ENCODE results near the gene TMEM119.

- TF ChIP-seq CTCF (IDR thresholded peaks at IDR 0.05): no peak
- TF ChIP-seq POLR2A (IDR thresholded peaks at IDR 0.05): no peak
These were observed 44.1 kb downstream of the TMEM119 start for GRCh38 chr12:108553799-108554198.

All from adrenal gland (tissue), 5 donors.